AG04449 (cell line): ENCODE results near the gene MRPL48.

ENCODE experiments used
- CTCF ChIA-PET: fragments of 350-600 bp; formaldehyde crosslinking; extraction: SDS; loops from one replicate; lab custom pipeline; 2021; ENCODE audit warnings: antibody characterized with exemption; lab: Yijun Ruan, JAX
- POLR2A ChIA-PET: fragments of 400-600, 350-600 bp; formaldehyde crosslinking; extraction: SDS; loops from one replicate; lab custom pipeline; 2020; ENCODE audit warnings: antibody characterized with exemption, inconsistent platforms; lab: Yijun Ruan, JAX
- DNase-seq: peaks from one replicate; pipeline ENCODE4 v3.0.0-alpha.2; 2010; ENCODE audit warnings: low read depth, low spot score
- H3K4me3 ChIP-seq: 2 replicates; pipeline ENCODE4 v1.5.1; 2011; ENCODE audit warnings: low read depth, mild to moderate bottlenecking, control low read depth, low read length
- TF ChIP-seq, protein P1 (sequence below): IDR thresholded peaks from one replicate; pipeline ENCODE4 v1.5.1; 2011; ENCODE audit warnings: mild to moderate bottlenecking, moderate library complexity, low read length, control low read depth, inconsistent platforms; ENCODE audit not compliant: insufficient read depth; ENCODE audit errors: missing control alignments

MRPL48 gene

DNA sequence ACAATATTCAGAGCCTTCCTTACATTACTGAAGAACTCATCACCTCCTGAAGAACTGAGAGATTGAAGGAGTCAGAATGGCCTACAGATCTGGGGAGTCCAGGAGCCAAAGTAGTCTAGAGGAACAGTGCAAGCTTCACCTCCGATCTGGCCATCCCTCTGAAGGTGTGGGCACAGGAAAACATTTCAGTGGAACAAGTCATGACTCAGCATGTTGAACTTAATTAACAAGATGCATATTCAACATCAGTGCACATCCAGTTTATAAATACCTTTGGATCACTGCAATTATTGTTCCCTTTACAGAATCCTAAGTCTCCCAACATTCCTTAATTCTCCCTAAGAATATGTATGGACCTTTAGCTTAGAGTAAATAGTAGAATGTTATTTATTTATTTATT lies 114.6 kb downstream of the MRPL48 start:
- H3K4me3 ChIP-seq = no peak overlapping the region
- ChIA-PET CTCF (no interaction called here), POLR2A (no interaction called here)
- no peak for DNase-seq
- TF ChIP-seq, protein P1, sequence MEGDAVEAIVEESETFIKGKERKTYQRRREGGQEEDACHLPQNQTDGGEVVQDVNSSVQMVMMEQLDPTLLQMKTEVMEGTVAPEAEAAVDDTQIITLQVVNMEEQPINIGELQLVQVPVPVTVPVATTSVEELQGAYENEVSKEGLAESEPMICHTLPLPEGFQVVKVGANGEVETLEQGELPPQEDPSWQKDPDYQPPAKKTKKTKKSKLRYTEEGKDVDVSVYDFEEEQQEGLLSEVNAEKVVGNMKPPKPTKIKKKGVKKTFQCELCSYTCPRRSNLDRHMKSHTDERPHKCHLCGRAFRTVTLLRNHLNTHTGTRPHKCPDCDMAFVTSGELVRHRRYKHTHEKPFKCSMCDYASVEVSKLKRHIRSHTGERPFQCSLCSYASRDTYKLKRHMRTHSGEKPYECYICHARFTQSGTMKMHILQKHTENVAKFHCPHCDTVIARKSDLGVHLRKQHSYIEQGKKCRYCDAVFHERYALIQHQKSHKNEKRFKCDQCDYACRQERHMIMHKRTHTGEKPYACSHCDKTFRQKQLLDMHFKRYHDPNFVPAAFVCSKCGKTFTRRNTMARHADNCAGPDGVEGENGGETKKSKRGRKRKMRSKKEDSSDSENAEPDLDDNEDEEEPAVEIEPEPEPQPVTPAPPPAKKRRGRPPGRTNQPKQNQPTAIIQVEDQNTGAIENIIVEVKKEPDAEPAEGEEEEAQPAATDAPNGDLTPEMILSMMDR = no peak

DNA sequence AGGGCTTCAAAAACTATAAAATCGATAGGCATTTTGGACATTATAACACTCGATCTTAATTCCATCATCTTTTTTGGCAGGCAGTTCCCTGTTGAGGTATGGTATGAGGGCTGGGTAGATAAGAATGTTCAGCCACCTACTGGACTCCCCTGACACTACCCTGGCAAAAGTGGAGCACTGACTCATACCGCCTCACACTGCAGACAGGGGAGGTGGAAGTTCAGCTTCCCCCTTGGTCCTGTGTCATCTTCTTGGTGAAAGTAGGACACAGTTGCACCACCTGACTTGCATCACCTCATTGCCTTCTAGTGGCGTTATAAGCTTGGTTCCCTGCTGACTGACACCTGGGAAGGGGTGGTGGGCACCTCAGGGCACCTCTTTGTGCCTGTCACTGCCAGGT lies 119.5 kb downstream of the MRPL48 start:
- CTCF ChIA-PET = interaction anchor here (1.3 to 1.5 kb wide), 2 partner anchors 10 to 178 kb away, joined by 3 to 6 read pairs; no protein-coding TSS in a partner anchor
- H3K4me3 ChIP-seq = no peak overlapping the region
- POLR2A ChIA-PET = no interaction called here
- TF ChIP-seq, protein P1 = no peak
- no peak for DNase-seq

DNA sequence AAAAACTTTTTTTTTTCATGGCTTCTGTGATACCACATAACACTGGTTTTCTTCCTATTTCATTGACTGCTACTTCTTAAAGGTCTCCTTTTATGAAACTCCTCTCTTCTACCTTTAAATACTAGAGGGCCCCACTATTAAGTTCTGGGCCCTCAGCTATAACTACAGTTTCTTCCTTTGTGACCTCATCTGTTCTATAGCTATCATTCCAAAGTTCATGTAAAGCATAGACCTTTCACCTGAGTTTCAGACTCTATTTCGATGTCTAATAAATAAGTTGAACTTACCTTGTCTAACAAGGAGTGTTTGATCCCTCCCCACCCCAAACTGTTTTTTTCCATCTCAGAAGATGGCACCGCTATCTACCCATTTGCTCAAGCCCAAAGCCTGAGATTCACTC lies 124.4 kb downstream of the MRPL48 start:
- TF ChIP-seq, protein P1 = no peak
- CTCF ChIA-PET = no interaction called here
- H3K4me3 ChIP-seq = no peak overlapping the region
- POLR2A ChIA-PET = no interaction called here
- no peak for DNase-seq

DNA sequence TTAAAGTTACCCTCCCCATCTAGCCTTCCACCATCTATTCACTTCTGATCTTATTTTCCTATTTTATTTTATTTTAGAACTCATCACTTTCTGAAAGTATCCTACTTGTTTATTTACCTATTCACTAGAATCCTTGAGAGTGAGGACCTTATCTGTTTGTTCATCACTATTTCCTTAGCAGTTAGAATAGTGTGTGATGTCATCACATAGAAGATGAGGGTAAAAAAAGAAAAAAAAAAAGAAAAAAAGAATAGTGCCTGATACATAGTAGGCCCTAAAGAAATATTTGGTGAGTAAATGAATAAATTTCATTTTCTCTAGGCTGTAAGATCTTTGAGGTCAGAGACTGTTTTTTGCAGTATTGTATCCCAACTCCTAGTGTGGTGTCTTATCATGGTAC lies 125.8 kb downstream of the MRPL48 start:
- TF ChIP-seq, protein P1 = no peak
- POLR2A ChIA-PET = no interaction called here

DNA sequence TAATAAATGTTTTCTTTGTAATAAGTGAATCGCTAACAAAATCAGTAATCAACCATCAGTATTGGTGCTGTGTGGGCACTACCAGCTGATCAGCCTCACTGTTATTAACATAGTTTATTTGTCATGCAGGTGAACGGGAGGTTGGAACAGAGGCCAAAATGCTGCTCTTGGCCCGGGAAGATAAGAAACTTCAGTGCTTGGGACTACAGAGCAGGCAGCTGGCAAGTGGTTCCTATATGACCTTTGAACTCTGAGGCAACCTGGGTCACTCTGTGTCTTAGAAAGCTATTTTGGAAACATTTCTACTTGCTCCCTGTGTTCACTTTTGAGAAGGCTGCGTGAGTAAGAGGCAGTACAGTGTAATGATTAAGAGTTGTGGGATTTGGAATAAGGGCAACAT lies 126.6 kb downstream of the MRPL48 start:
- no peak overlapping the region for H3K4me3 ChIP-seq
- CTCF ChIA-PET = interaction anchor here (1.6 kb wide), 1 partner anchor 17 kb away, joined by 7 read pairs; no protein-coding TSS in a partner anchor
- POLR2A ChIA-PET = no interaction called here
- TF ChIP-seq, protein P1 = no peak
- no peak for DNase-seq

More for the DNA sequence above, 125.8 kb downstream of the MRPL48 start:
- CTCF ChIA-PET = interaction anchor here (1.6 kb wide), 1 partner anchor 18 kb away, joined by 7 read pairs; no protein-coding TSS in a partner anchor
- no peak for DNase-seq
- no peak overlapping the region for H3K4me3 ChIP-seq
